GM21717 (cell line): ENCODE data around the gene IQSEC3.
"Not testable (repeated sequence)": the region's sequence is repeated elsewhere in the genome, so short reads cannot be mapped to it uniquely, and the experiment has no call there.

ENCODE experiments used
- ATAC-seq: cut with Tn5 transposase; IDR thresholded peaks from one replicate; pipeline ENCODE4 v1.9.1; 2021; ENCODE audit warnings: mild to moderate bottlenecking, moderate library complexity; ENCODE audit not compliant: unreplicated experiment

IQSEC3 gene

GRCh38 chr12:52902-53734 lies 13.4 kb upstream of the IQSEC3 start:
- not testable (repeated sequence) for ATAC-seq

DNA sequence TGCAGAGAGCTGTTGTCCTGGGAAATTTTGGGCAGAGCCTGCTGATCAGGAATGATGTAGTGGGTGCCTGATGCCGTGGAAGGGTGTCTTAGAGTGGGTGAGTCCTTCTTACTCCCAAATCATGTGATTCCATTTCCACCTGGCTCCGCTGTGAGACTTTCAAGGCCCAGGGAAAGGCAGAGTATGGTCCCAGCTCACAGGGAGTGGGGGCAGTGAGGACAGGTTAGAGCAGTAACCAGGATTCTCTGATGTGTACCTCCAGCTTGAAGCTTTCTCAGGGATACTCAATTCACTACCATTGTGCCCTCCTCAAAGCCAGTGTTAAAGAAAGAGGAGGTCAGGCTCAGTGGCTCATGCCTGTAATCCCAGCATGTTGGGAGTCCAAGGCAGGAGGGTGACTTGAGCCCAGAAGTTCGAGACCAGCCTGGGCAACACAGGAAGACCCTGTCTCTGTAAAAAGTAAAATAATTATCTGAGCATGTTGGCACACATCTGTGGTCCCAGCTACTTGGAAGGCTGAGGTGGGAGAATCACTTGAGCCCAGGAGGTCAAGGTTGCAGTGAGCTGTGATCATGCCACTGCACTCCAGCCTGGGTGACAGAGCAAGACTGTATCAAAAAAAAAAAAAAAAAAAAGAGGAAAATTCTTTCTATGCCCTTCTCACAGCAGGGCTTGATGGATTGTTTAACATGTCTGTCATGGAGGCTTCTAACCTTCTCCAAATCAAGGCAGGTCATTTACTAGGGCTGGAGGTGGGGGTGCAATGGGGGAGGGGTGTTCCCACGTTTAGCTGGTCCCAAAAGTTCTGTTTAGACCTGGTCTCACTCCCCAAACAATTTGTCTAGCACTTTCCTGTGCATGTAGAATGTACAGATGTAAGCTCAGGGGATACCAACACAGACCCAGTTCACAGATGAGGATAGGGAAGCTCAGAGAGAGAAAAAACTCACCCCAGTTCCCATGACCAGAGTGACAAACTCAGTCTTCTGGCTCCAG lies 12.5 kb upstream of the IQSEC3 start:
- no peak for ATAC-seq

DNA sequence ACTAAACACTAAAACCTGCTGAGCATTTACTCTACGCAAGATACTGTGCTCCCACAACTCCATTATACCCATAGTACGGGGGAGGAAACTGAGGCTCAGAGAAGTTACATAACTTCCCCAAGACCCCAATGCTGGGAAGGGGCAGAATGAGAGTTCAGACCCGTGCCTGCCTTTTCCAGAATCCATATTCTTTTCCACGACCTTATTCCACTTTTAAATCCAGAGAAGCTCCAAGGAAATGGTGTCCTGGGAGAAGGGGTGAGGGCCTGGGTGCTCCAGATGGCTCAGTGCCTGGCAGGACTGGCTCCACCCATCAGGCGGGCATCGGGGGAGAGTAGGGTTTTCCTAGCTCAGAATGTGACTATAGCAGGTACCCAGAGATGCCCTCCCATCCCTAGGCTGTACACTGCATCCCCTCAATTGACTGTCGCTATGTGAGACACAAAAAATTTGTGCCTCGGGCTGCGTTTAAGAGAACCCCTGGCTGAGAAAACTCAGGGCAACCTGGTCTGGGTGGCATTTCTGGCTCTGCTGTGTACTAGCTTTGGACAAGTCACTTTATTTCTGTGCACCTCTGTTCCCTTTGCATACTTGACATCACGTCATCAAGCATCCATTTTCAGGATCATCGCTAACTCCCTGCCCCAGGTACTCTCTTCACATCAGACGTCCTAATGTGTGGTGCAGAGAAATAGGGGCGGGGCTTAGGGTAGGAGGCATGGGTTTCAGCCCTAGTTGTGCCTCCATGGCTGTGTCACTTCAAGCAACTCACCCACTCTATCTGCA lies 11.6 kb upstream of the IQSEC3 start:
- no peak for ATAC-seq

GRCh38 chr12:56683-57346 lies 9.8 kb upstream of the IQSEC3 start:
- no peak for ATAC-seq

DNA sequence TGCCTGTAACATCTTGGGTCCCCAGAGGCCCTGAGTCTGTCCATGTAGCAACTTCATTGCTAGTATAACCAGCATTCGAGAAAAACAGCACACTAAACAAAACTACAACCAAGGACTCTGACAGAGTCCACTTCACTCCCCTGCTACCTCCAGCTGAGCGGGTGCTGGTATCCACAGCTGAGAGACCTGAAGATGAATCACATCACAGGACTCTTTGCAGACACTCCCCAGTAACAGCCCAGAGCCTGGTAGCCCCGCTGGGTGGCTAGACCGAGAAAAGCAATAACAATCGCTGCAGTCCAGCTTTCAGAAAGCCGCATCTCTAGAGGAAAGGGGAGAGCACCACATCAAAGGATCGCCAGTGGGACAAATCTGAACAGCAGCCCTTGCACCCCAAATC lies 9.0 kb upstream of the IQSEC3 start:
- no peak for ATAC-seq

DNA sequence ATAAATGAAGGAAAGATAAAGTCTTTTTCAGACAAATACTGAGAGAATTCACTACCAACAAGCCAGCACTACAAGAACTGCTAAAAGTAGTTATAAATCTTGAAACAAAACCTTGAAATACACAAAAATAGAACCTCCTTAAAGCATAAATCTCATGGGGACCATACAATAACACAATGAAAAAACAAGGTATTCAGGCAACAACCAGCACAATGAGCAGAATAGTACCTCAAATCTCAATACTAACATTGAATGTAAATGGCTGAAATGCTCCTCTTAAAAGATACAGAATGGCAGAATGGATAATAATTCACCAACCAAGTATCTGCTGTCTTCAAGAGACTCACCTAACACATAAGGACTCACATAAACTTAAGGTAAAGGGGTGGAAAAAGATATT lies 7.7 kb upstream of the IQSEC3 start:
- no peak for ATAC-seq

- not testable (repeated sequence) for ATAC-seq
Observed at GRCh38 chr12:61845-62244, 4.7 kb upstream of the IQSEC3 start.

DNA sequence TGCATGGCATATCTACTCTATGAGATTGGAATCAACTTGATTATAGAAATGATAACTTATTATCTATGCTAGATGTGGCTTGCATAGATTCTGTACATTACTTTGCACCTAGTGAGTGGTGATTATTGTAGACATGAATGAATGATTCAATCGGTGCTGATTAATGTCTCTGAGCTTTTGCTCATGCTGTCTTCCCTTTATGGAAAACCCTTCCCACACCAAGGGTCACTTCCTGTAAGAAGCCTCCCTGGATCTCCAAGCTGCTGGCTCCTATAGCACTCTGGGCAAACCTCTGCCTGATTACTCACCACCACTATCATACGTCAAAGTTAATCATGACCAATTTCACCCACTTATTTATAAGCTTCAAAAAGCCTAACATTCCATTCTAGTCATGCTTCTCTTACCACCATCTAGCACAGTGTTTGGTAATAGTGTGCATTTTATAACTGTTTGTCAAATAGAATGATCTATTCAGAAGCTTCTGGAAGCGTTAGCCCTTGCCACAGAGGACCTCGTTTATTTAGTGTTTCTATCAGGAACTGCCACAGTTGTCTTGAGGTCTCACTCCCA lies 990 bp upstream of the IQSEC3 start:
- ATAC-seq: not testable (repeated sequence)

- not testable (repeated sequence) for ATAC-seq
Observed at GRCh38 chr12:66782-67504, 376 bp downstream of the IQSEC3 start.

- ATAC-seq: not testable (repeated sequence)
Observed at GRCh38 chr12:69677-70076, 3.1 kb downstream of the IQSEC3 start.

DNA sequence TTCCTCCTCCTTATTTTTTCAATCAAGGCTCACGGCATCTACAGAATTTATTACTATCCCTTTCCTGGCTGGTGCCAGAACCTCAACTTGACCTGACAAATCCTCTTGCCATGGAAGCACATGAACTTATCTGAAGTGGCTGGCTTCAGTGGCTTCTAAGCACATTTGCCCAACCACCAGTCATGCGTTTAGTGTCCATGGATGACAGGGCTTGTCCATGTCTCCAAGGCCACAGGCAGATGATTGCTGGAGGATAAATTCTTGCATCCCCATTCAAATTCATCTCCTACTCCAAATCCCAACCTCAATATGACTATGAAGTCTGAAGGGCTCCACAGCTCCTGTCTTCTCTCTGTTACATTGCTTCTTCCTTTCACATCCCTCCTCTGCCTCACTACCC lies 4.0 kb downstream of the IQSEC3 start:
- ATAC-seq: not testable (repeated sequence)

DNA sequence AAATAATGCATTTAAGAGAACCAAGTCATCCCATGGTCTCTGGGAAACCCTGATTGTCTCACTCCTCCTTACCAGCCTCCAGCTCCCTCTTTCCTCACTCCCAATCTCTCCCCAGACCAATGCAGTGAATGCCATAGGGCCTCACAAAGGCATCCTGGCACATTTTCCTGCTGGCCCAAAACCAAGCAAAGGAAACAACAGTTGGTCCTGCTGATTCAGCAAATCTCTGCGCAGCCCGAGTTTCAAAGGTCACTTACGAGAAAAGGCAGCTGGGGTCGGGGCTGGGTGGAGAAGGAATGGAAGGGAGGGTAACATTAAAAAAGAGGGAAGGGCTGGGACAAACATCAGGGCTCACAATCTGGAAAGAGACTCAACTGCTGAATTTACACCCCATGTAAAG lies 5.5 kb downstream of the IQSEC3 start:
- not testable (repeated sequence) for ATAC-seq

GRCh38 chr12:74420-75190 lies 8.0 kb downstream of the IQSEC3 start:
- not testable (repeated sequence) for ATAC-seq

- not testable (repeated sequence) for ATAC-seq
Observed at GRCh38 chr12:75541-75940, 9.0 kb downstream of the IQSEC3 start.

GRCh38 chr12:76102-76501 lies 9.5 kb downstream of the IQSEC3 start:
- ATAC-seq: not testable (repeated sequence)

GRCh38 chr12:76551-76950 lies 10.0 kb downstream of the IQSEC3 start:
- ATAC-seq: not testable (repeated sequence)

- ATAC-seq: not testable (repeated sequence)
Observed at GRCh38 chr12:77101-77719, 10.6 kb downstream of the IQSEC3 start.

DNA sequence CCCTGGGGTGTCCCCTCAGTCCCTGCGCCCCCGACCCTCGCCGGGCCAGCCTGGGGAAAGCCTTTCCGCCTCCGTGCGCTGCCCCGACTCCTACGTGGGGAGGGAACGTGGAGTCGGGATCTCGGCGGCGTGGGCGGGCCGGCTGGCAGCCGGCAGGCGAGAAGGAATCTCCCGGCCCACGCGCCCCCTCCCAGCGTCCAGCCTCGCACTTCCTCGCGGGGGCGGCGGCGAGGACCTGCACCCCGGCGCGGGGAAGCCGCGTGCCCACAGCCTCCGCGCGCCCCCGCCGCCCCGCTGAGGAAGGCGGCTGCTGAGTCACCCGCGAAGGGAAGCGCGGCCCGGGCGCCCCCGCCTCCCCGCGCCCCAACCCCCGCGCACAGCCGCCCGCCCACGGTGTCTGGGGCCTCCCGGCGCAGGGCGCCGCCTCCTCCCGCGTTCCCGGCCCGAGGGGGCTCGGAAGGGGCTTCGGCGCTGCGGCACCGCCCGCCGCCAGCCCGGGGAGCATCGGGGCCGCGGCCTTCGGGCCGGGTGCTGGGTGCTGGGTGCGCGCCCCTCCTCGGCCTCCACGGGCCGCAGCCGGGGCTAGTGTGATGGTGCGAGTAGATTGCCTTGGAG lies 11.3 kb downstream of the IQSEC3 start:
- ATAC-seq: not testable (repeated sequence)
